Measurements from ENCODE around the gene SERPINB8.

GRCh38 chr18:64002581-64002980 lies 32.7 kb downstream of the SERPINB8 start:
- TF ChIP-seq POLR2A (IDR thresholded peaks at IDR 0.05) (no peak), POLR2AphosphoS5 (IDR thresholded peaks at IDR 0.05) (no peak)
